ENCODE measurements around the gene RPL38. TPM values are rescaled to one million over a fixed set of nuclear protein-coding genes. Genes with fewer than 3 reads are reported as not detected.

RPL38 gene
- polyA plus RNA-seq, 1 of the 3 experiments (the other 2 are of a cell fraction), result 4,154 TPM

- ChIA-PET POLR2A (interaction anchor here (0.8 to 2.0 kb wide), 3 partner anchors 13 to 40 kb away, joined by 3 to 6 read pairs (median 5); partner anchors contain the start of gene TTYH2), CTCF (interaction anchor here (0.8 to 3.7 kb wide), 11 partner anchors 12 to 124 kb away, joined by 3 to 17 read pairs (median 3); no protein-coding TSS in a partner anchor)
Measured at GRCh38 chr17:74244128-74244527, 40.6 kb downstream of the RPL38 start.

GRCh38 chr17:74244548-74244947 is 41.1 kb downstream of the RPL38 start:
- Histone ChIP-seq H3K4me1 (ENCODE audit: control insufficient read depth in 1 of 2, insufficient read depth in 2 of 2, low read depth in 1 of 2, low read length in 1 of 2) (peaks cover 0 to 36% of the 10 kb centered on the region in 2 experiments; a peak in 1 of 4 replicates), H3K36me3 (replicated peaks in 1 of 2; ENCODE audit: control insufficient read depth in 1 of 2, insufficient read depth in 2 of 2, low read length in 1 of 2) (no peaks in the 10 kb centered on the region), H3F3A (replicated peaks; ENCODE audit: insufficient read depth) (no peaks in the 10 kb centered on the region), H3K79me2 (ENCODE audit: insufficient read depth) (no peaks in the 10 kb centered on the region), H3K4me2 (no peak overlapping the region), H3K9me3 (no peaks in the 10 kb centered on the region), H3K27me3 (ENCODE audit: insufficient read depth) (no peaks in the 10 kb centered on the region), H4K20me1 (ENCODE audit: insufficient read depth) (no peaks in the 10 kb centered on the region), H3K9ac (no peak overlapping the region), H3K27ac (ENCODE audit: low read depth in 2 of 2, low read length in 1 of 2) (peak overlapping the region in 1 of 2 experiments; percentile 90; a peak in 1 of 4 replicates), H2AFZ (ENCODE audit: low read depth) (no peak overlapping the region), H3K9me2 (no peaks in the 10 kb centered on the region), H3K4me3 (ENCODE audit: low read depth in 2 of 2, low read length in 1 of 2) (no peak overlapping the region)
- no peak for DNase-seq
- CTCF ChIA-PET, result interaction anchor here (0.8 to 3.7 kb wide), 8 partner anchors 11 to 123 kb away, joined by 3 to 17 read pairs (median 4); no protein-coding TSS in a partner anchor
- POLR2A ChIA-PET, result interaction anchor here (1.6 to 2.0 kb wide), 2 partner anchors 11 to 31 kb away, joined by 4 to 6 read pairs; partner anchors contain the start of gene TTYH2
- 75% methylated on average over 6 of the region's 6 CpGs for WGBS (ENCODE audit: low lambda C conversion rate)
- no peak for TF ChIP-seq FOSL2 (IDR thresholded peaks at IDR 0.05; ENCODE audit: borderline replicate concordance, low read depth)
- no peak for TF ChIP-seq FOXJ3 (CRISPR knock-in tag; IDR thresholded peaks at IDR 0.05)
- TF ChIP-seq FOXM1 (IDR thresholded peaks at IDR 0.05; ENCODE audit: low read depth), result no peak
- no peak for TF ChIP-seq CTCF (IDR thresholded peaks at IDR 0.05)
- TF ChIP-seq GABPA (IDR thresholded peaks at IDR 0.05; ENCODE audit: low read depth), result no peak
- TF ChIP-seq NFIC (IDR thresholded peaks at IDR 0.05; ENCODE audit: borderline replicate concordance), result no peak
- no peak for TF ChIP-seq GATA2 (CRISPR knock-in tag; IDR thresholded peaks at IDR 0.05)
- no peak for TF ChIP-seq RCOR1 (IDR thresholded peaks at IDR 0.05; ENCODE audit: low read length)
- no peak for TF ChIP-seq YY1 (IDR thresholded peaks at IDR 0.05; ENCODE audit: low read depth)

More at GRCh38 chr17:74244128-74244527, 40.6 kb downstream of the RPL38 start:
- Histone ChIP-seq H3F3A (replicated peaks; ENCODE audit: insufficient read depth) (no peaks in the 10 kb centered on the region), H3K4me2 (no peak overlapping the region), H3K27me3 (ENCODE audit: insufficient read depth) (no peaks in the 10 kb centered on the region), H3K27ac (ENCODE audit: low read depth in 2 of 2, low read length in 1 of 2) (peak overlapping the region in 1 of 2 experiments; percentile 90; a peak in 2 of 4 replicates), H4K20me1 (ENCODE audit: insufficient read depth) (no peaks in the 10 kb centered on the region), H3K4me1 (ENCODE audit: control insufficient read depth in 1 of 2, insufficient read depth in 2 of 2, low read depth in 1 of 2, low read length in 1 of 2) (peaks cover 0 to 36% of the 10 kb centered on the region in 2 experiments; a peak in 1 of 4 replicates), H3K9me2 (no peaks in the 10 kb centered on the region), H3K4me3 (ENCODE audit: low read depth in 2 of 2, low read length in 1 of 2) (no peak overlapping the region), H3K79me2 (ENCODE audit: insufficient read depth) (no peaks in the 10 kb centered on the region), H2AFZ (ENCODE audit: low read depth) (no peak overlapping the region), H3K9me3 (no peaks in the 10 kb centered on the region), H3K36me3 (replicated peaks in 1 of 2; ENCODE audit: control insufficient read depth in 1 of 2, insufficient read depth in 2 of 2, low read length in 1 of 2) (no peaks in the 10 kb centered on the region), H3K9ac (no peak overlapping the region)
- WGBS (ENCODE audit: low lambda C conversion rate), result 94% methylated on average over 8 of the region's 10 CpGs
- no peak for DNase-seq
- TF ChIP-seq EZH2phosphoT487 (IDR thresholded peaks at IDR 0.05; ENCODE audit: borderline replicate concordance, low read depth), result no peak
- no peak for TF ChIP-seq YY1 (IDR thresholded peaks at IDR 0.05; ENCODE audit: low read depth)
- TF ChIP-seq FOXM1 (IDR thresholded peaks at IDR 0.05; ENCODE audit: low read depth), result no peak
- TF ChIP-seq GATA2 (CRISPR knock-in tag; IDR thresholded peaks at IDR 0.05), result no peak
- TF ChIP-seq MEF2A (IDR thresholded peaks at IDR 0.05; ENCODE audit: borderline replicate concordance, low read depth), result no peak
- no peak for TF ChIP-seq ELF1 (IDR thresholded peaks at IDR 0.05)
- TF ChIP-seq USF1 (IDR thresholded peaks at IDR 0.05; ENCODE audit: borderline replicate concordance, low read depth), result no peak
- no peak for TF ChIP-seq REST (IDR thresholded peaks at IDR 0.05; ENCODE audit: low read depth, low read length)
- no peak for TF ChIP-seq FOSL2 (IDR thresholded peaks at IDR 0.05; ENCODE audit: borderline replicate concordance, low read depth)
- no peak for TF ChIP-seq CHD2 (IDR thresholded peaks at IDR 0.05; ENCODE audit: low read length, partially characterized antibody)

Measured in SK-N-SH (cell line).